ENCODE data around the gene E2F4.
A peak's percentile ranks its signal among the peaks of the same experiment; 100 is the strongest.

The E2F4 gene

DNA sequence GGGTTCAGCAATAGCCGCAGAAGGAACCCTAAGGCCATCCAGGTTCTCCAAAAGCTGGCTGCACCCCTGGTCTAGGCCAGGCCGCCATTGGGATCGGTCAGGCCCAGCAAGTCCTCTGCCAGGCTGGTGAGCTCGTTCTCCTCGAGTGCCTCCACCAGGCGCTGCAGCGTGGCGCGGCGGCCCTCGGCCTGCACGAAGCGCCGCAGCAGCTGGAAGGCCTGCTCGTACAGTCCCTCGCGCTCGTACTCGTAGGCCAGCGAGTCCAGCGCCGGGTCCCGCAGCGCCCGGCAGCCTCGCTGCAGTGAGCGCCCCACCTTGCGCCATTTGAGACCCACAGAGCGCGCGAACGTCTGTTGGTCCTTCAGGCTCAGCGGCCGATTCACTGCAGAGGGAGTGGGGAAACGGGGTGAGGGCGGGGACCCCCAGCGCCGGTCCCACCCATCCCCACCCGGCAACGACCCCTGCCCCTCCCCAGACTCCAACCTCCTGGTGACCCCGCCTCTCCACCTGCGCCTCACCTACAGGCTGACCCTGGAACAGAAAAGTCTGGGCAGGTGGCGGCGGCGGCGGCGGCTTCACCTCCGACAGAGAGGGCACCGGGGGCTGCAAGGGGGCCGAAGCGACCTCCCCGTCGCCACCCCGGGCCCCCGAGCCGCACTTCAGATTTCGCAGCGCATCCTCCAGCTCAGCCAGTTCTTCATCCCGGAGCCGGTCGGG lies 37.2 kb upstream of the E2F4 start:
- no peaks in the 10 kb centered on the region for H3K79me2 ChIP-seq
- H2AFZ ChIP-seq, result peak overlapping the region; percentile 64
- H3K4me1 ChIP-seq, result peaks cover 8% of the 10 kb centered on the region
- H3K4me2 ChIP-seq (ENCODE audit: low read length), result peak overlapping the region; percentile 69
- H3K36me3 ChIP-seq (ENCODE audit: control insufficient read depth, insufficient read depth, low read length), result no peaks in the 10 kb centered on the region
- H3K9me3 ChIP-seq (ENCODE audit: control insufficient read depth, low read length), result no peaks in the 10 kb centered on the region
- TF ChIP-seq CTCF (IDR thresholded peaks at IDR 0.05), result no peak
- H3K27me3 ChIP-seq (ENCODE audit: control insufficient read depth, insufficient read depth, low read length), result no peaks in the 10 kb centered on the region
- H3K27ac ChIP-seq, result no peak overlapping the region
- no peak overlapping the region for H3K9ac ChIP-seq
- H3K4me3 ChIP-seq (ENCODE audit: low read depth, low read length), result no peak overlapping the region

GRCh38 chr16:67155295-67156142 lies 36.4 kb upstream of the E2F4 start:
- no peak overlapping the region for H3K9ac ChIP-seq
- H3K36me3 ChIP-seq (ENCODE audit: control insufficient read depth, insufficient read depth, low read length), result no peaks in the 10 kb centered on the region
- H3K27me3 ChIP-seq (ENCODE audit: control insufficient read depth, insufficient read depth, low read length), result no peaks in the 10 kb centered on the region
- no peak overlapping the region for H3K4me3 ChIP-seq (ENCODE audit: low read depth, low read length)
- TF ChIP-seq CTCF (IDR thresholded peaks at IDR 0.05), result peak; percentile 97
- H3K27ac ChIP-seq, result no peak overlapping the region
- H3K9me3 ChIP-seq (ENCODE audit: control insufficient read depth, low read length), result no peaks in the 10 kb centered on the region
- H2AFZ ChIP-seq, result peak overlapping the region; percentile 64
- H3K79me2 ChIP-seq, result no peaks in the 10 kb centered on the region
- H3K4me1 ChIP-seq, result peaks cover 8% of the 10 kb centered on the region
- H3K4me2 ChIP-seq (ENCODE audit: low read length), result peak overlapping the region; percentile 69

GRCh38 chr16:67156143-67156844 lies 35.7 kb upstream of the E2F4 start:
- H3K27ac ChIP-seq, result no peak overlapping the region
- no peaks in the 10 kb centered on the region for H3K36me3 ChIP-seq (ENCODE audit: control insufficient read depth, insufficient read depth, low read length)
- H2AFZ ChIP-seq, result no peak overlapping the region
- peaks cover 6% of the 10 kb centered on the region for H3K4me1 ChIP-seq
- no peak overlapping the region for H3K9ac ChIP-seq
- H3K9me3 ChIP-seq (ENCODE audit: control insufficient read depth, low read length), result no peaks in the 10 kb centered on the region
- H3K27me3 ChIP-seq (ENCODE audit: control insufficient read depth, insufficient read depth, low read length), result no peaks in the 10 kb centered on the region
- TF ChIP-seq CTCF (IDR thresholded peaks at IDR 0.05), result no peak
- H3K4me2 ChIP-seq (ENCODE audit: low read length), result no peak overlapping the region
- no peaks in the 10 kb centered on the region for H3K79me2 ChIP-seq
- no peak overlapping the region for H3K4me3 ChIP-seq (ENCODE audit: low read depth, low read length)

DNA sequence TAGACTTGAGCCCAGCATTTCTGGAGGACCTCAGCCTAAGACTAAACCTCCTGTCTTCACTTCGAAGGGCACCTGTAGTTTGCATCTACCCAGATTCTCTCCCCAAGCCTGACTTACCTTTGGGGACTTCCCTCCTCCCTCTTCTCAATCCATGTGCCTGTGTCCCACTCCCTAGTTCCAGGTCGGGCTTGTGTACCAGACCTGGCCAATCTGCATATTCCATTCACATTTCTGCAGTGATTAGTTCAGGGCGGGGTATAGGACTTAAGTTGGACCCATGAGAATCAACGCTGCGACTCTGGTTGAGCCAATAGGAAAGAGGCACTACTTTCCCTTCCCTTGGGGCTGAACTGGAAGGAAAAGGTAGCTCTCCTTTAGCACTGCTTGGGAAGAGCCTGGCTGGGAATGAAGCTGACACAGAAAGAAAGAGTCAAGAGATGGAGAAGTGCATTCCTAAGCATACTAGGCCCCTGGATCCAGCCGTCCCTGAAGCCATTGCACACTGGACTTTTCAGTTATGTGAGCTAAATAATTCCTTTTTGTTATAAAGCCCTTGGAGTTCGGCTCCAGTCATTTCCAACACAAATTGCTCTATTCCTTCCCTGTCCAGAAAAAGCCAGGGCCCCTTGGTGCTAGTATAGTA lies 34.7 kb upstream of the E2F4 start:
- Histone ChIP-seq H3K9me3 (ENCODE audit: control insufficient read depth, low read length) (no peaks in the 10 kb centered on the region), H3K36me3 (ENCODE audit: control insufficient read depth, insufficient read depth, low read length) (no peaks in the 10 kb centered on the region), H3K27me3 (ENCODE audit: control insufficient read depth, insufficient read depth, low read length) (no peaks in the 10 kb centered on the region), H3K9ac (no peak overlapping the region), H3K4me2 (ENCODE audit: low read length) (no peak overlapping the region), H3K4me3 (ENCODE audit: low read depth, low read length) (no peak overlapping the region), H2AFZ (no peak overlapping the region), H3K27ac (no peak overlapping the region), H3K4me1 (peaks cover 5% of the 10 kb centered on the region), H3K79me2 (no peaks in the 10 kb centered on the region)
- TF ChIP-seq CTCF (IDR thresholded peaks at IDR 0.05), result no peak
